ENCODE measurements around the gene BCO2.

Gene BCO2

DNA sequence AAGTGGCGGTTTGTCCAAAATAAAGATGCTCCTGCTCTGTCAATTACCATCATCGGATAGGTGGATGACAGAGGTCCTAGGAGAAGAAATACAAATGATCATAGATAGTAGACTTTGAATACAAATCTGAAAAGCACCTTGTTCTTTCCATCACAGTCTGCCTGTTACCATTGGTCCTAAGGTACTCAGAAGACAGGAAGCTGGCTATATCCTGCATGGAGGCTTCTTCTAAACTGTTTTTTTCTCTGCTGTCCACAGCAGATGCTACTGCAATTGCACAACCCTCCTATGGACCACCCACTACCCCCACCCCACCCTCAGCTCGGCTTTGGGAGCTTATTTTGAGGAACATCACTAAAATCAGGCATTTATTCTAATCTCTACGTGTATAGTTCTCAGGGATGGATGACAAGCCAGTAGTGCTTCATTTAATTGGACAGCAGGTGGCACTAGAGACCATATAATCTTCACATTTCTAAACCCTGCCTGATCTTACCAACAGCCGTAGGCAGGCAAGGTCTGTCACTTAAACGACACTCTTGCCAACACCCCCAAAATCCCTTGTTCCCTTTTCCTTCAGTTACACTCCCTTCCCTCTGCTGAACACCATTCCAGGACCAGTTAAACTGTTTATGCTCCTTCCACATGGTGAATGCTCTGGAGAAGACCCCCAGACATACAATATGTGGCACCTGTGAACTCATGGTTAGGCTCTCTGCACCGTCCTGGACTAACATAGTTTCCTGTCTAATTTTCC is 44.3 kb downstream of the BCO2 start:
- DNase-seq: peak; percentile 18 to 38

DNA sequence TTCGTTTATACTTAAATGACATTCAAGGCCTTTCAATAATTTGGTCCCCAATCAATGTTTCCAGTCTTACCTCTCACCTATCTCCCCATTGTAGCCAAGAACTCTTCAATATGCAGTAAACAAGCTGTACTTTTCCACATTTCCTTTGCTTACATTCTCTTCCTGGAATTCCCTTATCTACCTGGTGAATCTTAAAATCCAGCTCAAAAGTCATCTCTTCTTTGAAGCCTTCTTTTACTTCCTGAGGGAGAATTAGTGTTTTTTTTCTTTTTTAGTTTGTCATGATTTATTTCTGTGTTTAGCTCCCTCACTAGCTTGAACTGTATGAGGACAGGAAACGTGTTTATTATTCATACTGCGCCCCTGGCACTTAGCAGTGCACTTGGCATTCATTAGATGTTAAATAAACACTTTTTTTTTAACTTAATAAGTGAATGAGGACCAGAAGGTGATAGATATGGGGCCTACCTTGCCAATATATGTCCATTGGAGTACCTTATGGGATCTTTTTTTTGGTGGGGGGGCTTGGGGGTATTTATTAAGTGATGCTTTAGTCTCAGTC is 46.0 kb downstream of the BCO2 start:
- DNase-seq: no peak

DNA sequence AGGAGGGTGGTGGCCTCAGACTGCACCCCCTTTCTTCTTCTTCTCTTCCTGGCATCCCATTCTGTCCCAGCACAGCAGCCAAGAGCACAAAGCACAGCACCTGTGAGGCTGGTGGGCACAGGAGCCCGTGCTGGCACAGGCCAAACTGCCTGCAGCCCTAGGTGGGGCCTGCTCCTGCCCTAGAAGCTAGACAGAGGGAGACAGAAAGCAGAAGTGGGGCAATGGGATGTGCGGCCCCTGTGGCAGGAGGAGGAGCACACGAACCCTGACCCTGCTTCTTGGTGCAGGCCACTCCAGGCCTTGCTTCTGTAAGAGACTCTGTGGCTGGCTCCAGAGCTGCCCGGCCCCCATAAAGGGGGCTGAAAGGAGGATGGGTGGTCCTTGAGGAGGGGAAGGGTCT is 47.0 kb downstream of the BCO2 start:
- no peak for DNase-seq

DNA sequence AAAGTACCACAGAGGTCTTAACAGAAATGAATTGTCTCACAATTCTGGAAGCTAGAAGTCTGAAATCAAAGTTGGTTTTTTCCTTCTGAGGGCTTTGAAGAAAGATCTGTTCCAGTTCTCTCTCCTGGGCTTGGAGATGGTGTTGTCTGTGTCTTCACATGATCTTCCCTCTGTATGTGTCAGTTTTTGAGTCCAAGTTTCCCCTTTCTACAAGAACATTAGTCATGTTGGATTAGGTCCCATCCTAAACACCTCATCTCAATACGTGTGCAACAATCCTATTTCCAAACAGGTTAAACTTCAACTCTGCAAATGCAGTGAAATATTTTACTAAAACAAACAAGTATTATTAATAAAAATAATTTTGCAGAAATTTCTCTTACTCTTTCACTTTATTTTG is 47.8 kb downstream of the BCO2 start:
- DNase-seq: no peak

DNA sequence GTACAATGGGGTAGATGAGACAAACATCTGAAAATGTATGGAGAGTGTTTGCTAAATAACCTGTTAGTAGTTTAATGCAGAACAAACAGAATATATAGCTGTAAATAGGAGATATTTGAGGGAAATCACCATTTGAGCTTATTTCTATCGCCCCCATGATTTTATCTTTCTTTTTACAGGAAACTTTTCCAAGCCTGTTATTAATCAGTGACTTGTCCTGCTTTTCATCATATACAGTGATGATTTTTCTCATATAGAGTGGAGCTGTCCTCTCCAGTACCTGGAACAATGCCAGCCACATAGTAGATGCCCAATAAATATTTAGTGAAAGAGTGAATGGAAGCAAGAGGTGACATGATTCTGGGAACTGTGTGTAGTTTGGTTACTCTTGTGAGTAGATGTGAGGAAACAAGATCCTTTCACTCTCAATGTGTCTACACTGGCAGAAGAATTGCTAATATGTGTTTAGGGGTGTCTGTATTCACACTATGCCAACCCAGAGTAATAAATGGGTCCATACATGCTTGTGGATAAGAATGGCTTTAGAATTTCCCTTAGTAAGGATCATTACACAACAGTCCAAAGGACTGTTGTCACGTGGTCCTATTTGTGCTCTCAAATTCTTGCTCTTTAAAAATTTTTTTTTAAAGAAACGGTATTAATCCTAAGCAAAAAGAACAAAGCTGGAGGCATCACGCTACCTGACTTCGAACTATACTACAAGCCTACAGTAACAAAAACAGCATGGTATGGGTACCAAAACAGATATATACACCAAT is 48.6 kb downstream of the BCO2 start:
- DNase-seq: no peak

DNA sequence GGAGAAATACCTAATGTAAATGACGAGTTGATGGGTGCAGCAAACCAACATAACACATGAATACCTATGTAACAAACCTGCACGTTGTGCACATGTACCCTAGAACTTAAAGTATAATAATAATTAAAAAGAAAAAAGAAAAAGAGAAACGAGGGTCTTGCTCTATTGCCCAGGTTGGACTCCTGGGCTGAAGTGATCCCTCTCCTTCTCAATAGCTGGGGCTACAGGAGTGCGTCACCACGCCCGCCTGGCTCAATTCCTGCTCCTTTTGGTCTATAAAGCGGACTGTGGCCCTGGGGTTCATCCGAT is 50.4 kb downstream of the BCO2 start:
- no peak for DNase-seq

DNA sequence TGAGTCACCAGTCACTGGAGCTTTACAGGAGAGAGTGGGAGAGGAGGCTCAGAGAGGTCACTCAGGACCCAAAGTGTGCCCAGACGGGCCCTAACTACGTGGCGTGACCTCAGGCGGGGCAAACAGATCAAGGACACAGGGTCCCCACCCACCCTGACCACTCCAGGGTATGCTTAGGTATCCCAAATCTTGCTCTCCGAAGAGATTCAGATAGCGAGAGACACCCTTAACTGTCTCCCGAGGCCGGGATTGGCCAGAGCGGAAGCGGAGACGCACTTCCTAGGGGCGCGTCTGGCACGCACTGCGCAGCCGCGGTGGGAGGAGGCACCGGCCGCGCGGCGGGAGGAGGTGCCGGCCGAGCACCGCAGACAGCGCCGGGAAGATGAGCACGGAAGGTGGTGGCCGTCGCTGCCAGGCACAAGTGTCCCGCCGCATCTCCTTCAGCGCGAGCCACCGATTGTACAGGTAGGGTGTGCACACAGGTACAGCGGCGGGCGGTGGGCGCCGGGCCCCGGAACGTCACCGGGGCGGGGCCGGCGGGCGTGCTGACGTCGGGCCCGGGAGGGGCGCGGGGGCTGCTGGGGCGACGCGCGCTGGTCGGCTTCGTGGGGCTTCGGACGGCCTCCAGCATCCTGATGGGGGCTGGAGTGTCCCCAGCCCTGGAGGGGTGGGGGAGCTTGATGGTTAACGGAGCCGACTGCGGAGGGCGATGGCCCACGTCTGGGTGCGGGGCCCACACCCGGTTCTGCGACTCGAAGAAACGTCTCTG is 50.9 kb downstream of the BCO2 start, which contains the start of gene PTS:
Gene PTS (plus strand): TSS at position 367 of the 769 bp plus-strand sequence. CDS start 16 bp downstream, at position 383.
- peak; percentile 50 to 69 for DNase-seq

DNA sequence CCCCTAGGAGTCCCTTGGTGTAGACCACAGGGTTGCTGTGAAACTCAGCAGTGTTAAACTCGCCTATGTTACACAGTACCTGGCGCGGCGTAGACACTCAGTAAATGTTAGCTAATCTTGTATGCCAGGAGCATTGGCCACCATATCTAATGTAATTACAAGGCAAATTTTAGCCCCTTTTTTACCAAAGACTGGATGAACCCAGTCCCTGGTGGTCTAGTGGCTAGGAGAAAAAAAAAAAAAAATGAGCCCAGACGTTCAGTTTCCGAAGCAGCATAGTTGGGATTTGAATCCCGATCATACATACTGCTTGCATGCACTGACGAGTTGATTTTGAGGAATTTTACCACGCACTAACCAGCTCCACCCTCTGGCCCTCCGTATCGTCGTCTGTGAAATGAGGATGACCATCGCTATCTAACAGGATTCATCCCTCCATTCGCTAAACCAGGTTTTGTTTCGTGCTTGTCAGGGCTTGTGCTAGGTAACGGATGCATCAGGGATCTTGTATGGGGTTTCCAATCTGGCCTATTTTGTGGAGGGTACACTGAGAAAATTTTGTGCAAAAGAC is 51.6 kb downstream of the BCO2 start:
- DNase-seq: no peak

DNA sequence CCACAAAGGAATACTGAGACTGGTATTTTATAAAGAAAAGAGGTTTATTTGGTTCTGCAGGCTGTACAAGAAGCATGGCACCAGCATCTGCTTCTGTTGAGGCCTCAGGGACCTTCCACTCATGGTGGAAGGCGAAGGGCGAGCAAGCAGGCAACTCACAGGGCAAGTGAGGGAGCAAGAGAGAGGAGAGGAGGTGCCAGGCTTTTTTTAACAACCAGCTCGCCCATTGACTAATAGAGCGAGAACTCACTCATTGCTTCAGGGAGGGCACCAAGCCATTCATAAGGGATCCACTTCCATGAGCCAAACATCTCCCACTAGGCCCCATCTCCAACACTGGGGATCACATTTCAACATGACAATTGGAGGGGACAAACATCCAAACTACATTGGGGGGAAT is 52.2 kb downstream of the BCO2 start:
- DNase-seq: no peak

DNA sequence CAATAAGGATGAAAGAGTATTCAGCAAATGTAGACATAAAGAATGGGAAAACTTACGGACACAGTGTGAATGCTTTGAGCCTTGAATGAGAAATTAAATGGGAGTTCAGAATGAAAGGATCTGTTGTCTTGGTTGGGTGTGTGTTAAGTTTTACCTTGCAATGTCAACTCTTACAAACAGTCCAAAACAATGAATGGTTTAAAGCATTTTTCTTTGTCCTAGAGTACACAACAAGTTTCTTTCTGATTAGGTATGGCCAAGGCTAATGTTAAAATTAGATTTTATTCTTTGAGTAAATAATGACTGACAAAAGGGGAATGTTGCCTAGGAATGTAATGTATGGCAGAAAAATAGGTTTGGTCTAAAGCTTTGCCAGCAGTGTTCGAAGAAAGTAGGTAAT is 53.4 kb downstream of the BCO2 start:
- no peak for DNase-seq

DNA sequence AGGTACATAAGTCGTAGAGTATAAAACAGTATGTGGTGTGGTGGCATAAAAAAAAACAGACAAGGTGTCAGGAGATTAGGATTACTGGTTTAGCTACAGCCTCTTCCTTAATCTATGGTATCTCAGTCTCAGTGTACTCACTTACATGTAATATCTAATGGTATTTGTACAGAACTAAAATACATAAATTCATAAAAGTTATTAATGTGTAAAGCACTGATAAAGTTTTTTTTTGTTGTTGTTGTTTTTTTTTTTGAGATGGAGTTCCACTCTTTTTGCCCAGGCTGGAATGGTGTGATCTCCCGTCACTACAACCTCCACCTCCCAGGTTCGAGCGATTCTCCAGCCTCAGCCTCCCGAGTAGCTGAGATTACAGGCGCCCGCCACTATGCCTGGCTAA is 53.8 kb downstream of the BCO2 start:
- DNase-seq: no peak

DNA sequence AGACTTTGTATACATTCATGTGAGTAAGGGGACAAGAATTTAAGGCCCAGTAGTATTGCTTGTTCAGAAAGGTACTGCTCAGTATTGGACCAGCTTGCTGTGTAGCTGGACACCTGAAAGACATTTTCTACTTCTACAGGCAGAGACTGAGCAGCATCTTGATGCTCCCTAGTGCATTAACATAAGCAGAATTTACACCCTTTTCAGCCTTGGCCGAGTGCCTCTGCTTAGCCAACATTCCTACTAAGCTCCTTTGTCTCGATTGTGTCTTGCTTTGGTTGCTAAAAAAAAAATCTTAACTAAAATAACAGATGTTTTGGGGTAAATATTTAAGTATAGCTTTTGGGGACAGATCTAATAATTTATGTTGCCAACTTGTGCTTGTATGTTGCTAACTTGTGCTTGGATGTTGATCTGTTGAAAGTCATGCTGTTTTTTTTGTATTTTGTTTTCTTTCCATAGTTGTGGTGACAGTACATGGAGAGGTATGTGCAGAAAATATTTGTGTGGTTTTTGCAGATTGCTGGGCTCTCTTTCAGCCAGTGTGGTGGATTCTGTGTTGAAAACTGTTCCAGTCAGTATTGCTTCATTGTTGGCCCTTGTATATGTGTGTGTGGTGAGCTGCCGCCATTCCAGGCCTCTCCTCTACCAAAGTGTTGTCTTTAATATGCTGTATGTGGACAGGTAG is 54.6 kb downstream of the BCO2 start:
- no peak for DNase-seq

DNA sequence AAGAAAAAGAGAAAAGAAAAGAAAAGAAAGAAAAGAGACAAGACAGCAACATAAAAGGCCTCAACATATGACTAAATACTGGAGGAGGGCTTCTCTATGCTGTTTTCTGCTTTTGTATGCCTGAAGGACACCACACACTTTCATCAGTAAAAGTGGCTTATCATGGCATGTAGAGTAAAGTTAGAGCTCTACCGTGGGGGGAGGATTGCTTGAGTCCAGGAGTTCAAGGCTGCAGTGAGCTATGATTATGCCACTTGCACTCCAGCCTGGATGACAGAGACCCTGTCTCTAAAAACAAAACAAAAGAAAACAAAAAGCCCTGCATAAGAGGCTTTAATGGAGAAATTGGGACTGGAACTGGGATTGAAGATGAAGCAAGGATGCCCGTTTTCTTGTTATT is 56.6 kb downstream of the BCO2 start:
- DNase-seq: no peak

DNA sequence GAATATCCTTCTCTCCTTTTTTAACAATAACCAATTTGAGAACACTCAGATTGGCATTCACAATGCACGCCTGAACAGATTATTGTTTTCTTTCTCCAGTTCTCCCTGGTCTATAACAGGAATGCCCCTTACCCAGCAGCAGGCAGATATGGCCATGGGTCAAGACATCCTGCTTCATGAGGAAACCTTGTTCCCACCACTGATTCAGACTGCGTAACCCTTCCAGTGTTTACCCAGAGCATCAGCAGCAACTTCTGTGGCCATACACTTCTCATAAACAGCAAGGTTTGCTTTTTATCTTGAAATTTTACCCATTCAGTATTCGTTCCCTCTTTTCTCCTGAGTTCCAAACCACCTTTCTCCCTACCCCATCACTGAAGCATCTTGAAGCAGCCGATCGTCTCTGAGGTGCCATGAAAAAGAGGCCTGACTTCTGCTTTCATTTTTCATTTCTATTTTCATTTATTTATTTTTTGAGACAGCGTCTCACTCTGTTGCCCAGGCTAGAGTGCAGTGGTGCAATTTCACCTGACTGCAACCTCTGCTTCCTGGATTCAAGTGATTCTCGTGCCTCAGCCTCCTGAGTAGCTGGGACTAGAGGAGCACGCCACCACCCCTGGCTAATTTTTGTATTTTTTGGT is 60.6 kb downstream of the BCO2 start:
- DNase-seq: no peak

DNA sequence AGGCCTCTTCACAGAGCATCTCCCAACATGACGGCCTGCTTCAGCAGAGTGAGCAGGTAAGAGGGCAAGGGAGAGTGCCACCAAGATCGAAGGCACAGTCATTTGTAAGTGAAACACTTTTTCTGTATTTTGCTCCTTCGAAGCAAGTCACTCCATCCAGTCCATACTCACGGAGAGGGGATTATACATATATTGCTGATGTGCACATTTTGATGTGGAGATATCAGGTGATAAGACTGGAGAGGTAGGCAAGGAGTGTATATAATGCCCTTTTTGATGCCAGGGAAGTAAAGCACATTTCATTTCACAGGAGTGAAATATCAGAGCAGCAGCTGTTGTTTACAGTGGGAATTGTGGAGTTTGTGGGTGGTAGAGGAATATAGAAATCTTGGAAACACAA is 62.1 kb downstream of the BCO2 start:
- no peak for DNase-seq

DNA sequence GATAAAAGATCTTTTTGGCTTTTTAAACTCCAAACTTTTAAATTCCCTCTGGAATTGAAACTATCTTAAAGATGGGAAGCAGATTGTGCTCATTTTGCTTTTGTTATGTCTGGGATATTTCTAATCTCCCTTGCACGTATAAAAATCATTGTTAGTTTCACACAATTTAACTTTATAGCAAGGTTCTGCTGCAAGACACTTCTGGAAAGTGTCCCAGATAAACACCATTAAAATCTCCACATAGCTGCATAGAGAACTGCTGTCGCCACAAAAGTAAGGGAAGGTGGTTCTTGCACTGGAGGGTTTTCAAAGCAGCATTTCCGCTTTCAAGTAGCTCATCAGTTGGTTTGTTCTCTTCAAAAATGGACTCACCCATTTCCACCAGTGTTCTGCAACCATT is 62.7 kb downstream of the BCO2 start:
- no peak for DNase-seq

DNA sequence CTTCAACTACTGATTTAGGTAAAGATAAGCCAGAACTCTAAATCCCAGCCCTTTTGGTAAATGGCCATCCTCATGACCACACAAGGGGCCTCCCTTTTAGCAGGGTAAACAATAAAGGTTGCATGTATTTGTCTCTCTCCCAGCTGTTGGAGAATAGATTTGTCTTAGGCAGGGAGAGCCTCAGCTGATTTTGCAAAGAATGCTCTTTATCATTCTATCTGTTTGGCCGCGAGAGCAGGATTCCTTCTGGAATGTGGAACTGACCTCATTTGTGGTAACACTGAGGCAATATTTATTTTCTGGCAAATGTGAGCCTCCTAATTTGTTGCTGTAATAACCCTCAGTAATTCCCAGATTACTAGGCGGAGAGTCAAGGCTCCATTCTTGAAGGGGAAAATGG is 66.2 kb downstream of the BCO2 start:
- DNase-seq: no peak

DNA sequence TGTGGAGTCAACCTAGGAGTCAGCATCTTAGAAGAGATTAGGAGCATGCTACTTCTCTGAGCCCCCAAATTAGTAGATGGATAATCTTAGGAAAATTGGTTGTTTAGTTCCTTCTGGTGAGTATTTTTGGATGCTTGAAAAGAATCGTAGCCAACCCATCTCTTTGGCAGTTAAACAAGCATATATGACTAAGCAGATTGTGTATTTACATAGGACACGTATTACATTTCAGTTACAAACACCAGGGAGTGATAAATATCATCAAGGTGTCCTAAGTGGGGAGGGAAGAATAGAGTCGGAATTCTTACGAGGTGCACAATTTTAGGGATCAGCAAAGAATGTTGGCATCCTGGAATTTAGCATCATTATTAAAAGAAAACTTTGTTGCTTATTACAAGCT is 71.9 kb downstream of the BCO2 start:
- no peak for DNase-seq

DNA sequence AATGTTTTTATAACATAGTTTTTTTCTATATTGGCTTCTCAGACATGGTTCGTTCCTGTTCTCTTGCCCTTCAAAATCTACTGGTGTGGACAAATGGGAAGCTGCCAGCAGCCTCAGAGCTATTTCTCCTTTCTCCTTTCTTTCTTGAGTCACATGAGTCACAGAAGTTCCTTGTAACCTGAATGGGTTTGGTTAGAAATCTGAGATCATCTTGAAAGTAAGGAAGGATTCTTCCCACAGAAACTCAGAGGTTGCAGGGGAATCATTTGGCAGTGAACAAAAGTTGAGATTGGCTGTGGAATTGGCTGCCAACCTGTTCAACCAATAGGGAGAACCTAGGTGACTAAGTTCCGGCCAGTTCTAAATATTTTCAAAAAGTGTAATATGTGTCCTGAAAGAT is 72.9 kb downstream of the BCO2 start:
- no peak for DNase-seq

DNA sequence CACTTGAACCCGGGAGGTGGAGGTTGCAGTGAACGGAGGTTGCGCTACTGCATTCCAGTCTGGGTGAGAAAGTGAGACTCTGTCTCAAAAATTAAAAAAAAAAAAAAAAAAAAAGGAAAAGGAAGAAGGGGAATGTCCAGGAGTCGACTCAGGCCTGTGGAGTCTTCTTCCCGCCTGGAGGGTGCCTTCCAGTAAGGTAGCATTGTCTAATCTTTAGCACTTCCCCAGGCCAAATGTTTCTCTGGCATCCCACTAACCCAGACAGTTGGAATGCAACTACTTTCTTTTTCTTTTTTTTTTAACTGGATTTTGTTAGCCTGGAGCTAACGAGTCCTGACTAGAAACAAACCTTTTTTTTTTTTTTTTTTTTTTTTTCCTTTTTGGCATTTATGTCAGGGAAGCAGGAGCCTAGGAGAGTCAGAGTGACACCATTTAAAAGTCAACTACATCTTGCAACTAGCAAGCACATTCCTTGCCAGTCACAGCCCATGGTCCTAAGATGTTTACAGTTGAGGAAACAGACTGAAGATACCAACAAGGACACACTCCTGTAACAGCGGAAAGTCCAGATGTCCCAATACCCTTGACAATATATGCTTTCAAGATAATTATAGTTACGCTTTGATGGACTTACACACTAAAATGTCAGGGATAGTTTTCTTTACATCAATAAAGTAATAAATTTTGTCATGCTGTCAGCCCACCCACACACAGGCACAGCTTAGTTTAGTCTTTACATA is 74.7 kb downstream of the BCO2 start:
- DNase-seq: no peak

DNA sequence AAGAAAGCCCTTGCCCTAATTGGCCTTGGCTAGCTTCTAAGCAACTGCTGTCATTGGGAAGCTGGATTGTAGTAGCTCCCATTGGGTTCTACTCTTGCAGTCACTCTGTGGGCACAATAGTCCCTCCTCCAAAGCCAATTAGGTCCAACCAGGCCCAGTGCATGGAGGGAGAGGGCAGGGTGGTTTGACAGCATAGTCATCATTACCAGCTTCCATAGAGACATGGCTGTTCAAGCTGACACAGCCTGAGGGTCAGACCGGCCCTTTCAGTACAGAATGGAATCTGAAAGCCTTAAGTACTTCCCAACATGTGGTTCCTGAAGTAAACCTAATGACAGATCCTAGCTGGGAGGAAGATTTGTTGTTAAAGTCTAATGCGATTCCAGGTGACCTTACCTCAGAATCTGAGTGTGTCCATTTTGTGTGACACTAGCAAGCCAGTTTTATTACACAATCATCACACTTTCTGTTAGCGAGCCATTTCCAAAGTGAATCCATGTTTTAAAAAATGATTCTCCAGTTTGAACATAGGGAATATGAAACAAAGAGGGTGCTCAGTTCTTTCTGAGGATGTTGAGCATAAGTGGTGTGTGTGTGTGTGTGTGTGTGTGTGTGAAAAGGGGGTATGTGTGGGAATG is 78.4 kb downstream of the BCO2 start:
- no peak for DNase-seq

All from NCI-H187 (cell line).